HS-27A (cell line): ENCODE data around the gene GPR156.
"Not testable (repeated sequence)": the region's sequence is repeated elsewhere in the genome, so short reads cannot be mapped to it uniquely, and the experiment has no call there.

Experiments used
- DNase-seq: peaks from one replicate; pipeline ENCODE4 v3.0.0-alpha.2; 2012; ENCODE audit warnings: low read depth, missing footprints

GPR156 gene

DNA sequence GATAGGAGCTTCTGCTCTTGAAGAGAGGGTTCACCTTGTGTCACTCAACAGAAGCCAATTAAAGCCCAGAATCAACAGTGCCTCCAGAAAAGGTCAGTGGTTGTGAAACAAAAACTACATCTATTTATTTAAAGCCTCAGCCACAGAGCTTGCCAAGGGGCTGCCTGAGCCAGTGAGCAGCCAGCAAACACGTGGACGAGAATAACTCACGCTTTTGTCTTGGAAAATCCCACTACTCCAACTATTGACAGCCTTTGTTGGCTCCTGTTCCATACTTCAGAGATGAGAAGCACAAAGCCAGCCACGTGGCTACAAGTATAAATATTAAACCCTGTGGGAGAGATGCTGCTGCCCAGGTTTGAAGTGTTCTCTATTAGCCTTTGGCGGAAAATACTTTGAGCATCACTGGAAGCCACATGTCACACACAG is 10.3 kb downstream of the GPR156 start:
- no peak for DNase-seq

DNA sequence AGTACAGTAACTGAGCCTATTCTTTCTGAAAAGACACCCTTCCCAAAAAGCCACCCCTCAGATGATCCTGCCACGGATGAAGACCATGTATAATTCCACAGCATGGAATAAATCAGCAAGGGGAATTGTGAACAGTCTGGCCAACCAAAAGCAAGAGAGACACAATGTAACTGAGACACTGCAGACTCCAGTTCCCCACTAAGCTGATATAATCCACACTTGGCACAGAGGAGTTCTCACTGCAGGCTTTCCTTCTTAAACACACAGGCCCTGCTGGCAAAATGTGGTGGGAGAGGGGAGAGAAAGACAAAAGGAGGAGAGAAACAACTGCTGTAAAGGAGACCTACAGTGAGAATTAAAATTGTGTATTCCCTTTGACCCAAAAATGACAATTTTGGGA is 12.7 kb downstream of the GPR156 start:
- no peak for DNase-seq

DNA sequence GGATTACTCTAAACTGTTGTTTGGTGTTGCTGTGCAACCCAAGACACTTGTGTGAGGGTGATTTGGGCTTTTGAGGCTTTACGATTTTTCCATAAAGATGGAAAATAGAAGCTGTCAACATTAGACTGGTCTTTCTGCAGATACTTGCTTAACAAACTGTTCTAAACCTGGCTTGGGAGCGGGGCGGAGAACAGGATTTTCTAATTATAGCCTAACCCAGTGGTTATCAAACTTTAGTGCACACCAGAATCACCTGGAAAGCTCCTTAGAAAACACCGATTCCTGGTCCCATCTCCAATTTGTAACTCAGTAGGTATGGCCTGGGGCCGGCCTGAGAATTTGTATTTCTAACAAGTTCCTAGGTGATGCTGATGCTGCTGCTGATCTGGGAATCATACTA is 19.0 kb downstream of the GPR156 start:
- no peak for DNase-seq

DNA sequence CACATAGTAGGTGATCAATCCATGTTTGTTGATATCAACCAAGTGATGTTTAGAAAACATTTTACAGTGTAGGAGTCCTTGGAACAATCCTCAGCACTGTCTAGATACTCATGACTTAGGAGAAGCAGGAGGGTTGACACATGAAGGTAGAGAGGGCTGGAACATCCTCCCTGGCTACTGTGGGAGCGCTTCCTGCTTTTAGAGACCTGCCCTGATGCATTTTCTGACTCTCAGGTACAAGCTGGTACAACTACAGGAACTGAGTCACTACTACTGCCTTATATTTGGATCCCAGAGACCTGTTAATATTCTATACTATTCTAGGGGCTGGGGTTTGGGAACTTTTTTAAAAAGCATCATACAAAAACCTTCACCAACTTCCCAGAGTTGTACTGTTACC is 20.1 kb downstream of the GPR156 start:
- no peak for DNase-seq

DNA sequence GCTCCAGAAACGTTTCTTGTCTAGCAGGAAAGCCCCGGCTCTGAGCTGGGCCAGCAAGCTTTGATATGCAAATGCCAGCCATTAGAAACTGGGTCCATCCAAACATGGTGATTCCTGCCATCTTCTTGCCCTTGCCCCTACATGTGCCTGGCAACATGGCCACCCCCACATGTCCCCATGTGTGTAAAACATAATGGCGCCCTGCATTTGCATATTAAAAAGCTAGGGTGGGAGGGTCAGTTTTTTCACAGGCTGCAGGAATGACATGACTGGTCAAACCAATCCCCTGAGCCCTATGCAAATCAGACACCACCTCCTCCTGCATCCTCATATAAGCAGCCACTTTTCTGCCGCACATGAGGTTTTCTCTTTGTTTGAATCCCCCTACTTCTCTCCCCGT is 21.2 kb downstream of the GPR156 start:
- DNase-seq, result no peak

DNA sequence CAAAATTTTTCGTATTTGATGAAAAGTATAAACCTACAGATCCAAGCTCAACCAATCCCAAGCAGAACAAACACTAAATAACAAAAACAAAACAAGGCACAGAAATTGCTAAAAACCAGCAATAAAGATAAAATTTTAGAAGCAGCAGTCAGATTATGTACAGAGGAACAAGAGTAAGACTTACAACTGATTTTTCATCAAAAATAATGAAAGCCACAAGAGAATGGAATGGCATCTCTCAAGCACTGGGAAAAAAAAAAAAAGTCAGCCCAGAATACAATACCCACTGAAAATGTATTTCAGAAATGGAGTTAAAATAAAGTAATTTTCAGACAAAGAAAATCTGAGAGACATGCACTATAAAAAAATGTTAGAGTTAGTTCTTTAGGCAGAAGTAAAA is 27.0 kb downstream of the GPR156 start:
- DNase-seq, result no peak

DNA sequence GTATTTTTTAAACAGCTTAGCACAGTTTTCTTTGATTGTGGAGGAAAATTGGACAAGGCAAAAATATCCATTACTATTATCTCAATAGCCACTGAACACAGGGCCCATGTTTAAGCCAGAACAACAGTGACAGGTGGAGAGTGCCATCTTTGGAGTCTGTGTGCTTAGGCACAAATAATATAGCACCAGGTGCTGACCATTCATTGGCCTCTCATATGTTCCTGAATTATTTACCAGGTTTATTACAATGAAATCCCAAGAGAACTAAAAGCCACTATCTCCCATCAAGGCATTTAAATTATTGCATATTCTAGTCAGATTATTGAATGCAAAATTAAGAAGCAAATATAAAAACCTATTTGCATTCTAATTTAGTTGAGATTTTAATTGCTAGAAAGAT is 39.6 kb downstream of the GPR156 start:
- DNase-seq, result no peak

DNA sequence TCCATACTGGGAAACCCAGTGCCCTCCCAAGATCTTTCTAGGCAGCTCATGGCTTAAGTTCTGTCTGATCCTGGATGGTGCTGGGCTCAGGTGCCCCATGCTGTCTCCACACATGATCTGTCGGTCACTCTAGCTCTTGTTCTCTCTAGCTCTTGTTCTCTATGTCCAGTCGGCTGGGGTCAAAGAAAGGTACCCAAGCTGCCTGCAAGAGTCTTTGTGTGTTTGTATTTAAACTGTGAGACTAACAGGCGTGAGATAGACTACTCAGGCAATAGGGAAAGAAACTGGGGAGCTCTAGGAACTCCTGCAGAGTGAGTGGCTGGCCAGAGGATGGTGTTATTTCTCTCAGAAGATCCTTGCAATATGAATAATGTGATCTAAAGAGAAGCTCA is 40.2 kb downstream of the GPR156 start:
- no peak for DNase-seq

DNA sequence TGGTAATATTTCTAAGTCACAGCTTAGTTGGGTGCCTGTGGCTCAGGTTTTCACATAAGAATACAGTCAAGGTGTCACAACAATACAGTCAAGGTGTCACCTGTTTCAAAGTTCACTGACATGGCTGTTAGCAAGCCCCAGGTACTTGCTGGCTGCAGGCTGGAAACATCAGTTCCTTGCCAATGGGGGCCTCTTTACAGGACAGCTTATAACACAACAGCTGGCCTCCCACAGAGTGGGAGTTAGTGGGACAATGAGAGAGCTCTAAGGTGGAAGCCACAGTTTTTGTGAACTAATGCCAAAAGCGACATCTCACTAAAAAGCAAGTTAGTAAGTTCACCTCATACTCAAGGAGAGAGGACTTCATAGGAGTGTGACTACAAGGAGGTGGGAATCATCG is 45.4 kb downstream of the GPR156 start:
- DNase-seq, result no peak

DNA sequence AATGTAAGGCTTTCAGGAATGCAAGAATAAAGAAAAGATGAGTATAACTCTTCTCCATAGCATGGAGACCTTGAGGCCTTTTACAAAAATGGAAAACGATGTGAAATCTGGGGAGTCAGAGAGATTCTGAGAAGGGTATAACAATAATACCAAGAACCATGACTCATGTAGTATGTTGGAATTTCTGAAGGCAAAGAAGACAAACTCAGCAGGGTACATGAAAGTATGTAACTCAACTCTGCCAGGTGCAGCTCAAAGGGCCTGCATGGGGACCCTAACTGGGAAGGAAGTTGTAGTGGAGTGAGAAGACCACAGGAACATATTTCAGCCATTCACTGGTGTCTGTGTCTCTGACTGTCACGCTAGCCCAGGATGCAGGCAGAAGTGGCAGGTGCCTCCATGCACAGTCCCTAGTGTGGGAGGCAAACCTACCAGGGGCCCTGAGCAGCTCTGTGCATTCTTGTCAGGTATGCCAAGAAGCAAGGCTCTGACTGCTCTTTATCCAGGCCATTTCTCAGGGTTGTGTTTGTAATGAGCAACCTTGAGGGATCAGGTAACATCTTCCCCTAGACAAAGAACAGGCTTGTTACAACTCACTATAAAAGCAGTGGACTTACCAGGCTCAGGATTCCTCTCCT is 57.2 kb downstream of the GPR156 start:
- no peak for DNase-seq

DNA sequence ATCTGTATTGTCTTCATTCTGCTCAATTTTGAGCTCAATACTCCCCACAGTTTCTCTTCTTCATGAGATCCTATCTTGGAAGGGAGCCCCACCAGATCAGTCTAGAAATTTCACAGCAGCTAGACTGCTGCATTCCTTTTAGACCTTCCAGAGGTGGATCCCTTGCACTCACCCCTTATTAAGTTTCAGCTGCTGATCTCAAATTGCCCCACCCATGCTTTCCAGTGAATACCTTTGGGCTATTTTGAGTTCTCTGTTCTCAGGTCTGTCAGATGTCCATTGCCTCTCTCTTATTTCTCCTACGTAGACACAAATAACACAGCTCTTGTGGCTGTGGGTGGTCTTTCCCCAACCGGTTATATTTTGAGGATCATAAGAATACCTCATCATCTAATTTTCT is 60.8 kb downstream of the GPR156 start:
- DNase-seq, result no peak

DNA sequence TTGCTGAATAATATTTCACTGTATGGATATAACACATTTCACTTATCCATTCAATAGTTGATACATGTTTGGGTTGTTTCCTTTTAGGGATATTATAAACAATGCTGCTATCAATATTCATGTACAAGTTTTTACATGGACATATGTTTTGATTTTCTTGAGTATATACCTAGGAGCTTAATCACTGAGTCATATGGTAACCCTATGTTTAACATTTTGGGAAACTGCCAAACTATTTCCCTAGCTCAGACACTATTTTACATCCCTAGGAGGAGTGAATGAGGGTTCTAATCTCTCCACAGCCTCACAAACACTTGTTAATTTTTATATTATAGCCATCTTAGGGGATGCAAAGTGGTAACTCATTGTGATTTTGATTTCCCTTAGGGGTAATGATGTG is 66.0 kb downstream of the GPR156 start:
- no peak for DNase-seq

DNA sequence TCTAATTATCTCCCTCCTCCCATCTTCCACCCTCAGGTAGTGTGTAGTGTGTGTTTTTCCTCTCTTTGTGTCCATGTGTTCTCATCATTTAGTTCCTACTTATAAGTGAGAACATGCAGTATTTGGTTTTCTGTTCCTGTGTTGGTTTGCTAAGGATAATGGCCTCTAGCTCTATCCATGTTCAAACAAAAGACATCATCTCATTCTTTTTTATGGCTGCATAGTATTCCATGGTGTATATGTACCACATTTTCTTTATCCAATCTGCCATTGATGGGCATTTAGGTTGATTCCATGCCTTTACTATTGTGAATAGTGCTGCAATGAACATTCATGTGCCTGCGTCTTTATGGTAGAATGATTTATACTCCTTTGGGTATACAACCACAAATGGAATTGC is 68.4 kb downstream of the GPR156 start:
- not testable (repeated sequence) for DNase-seq

DNA sequence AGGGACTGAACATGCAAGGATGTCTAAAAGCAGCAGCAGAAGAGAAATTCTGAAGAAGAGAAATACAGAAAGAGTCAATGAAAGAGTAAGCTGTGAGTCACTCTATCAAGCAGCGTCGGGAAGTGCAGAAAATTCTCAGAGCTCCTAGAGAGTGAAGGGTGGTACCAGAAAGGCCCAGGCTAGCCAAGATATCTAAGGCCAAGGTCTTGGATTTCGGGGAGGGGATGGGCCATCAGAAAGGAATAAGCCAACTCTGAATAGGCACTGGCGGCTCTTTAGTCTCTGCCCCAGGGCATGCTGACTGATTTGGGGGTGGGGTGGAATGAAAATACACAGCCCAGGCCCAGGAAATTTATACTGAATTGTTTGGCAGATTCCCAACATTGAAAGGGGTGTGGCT is 70.8 kb downstream of the GPR156 start:
- DNase-seq, result no peak

DNA sequence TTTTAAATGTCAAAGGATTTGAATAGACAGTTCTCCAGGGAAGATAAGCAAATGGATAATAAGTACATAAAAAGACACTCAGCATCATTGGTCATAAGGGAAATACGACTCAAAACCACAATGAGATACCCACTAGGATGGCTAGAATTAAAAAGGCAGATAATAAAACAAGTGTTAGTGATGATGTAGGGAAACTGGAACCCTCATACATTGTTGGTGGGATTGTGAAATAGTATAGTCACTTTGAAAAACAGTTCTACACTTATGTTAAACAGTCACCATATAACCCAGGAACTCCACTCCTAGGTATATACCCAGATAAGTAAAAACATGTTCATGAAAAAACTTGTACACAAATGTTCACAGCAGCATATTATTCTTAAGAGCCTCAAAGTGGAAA is 72.5 kb downstream of the GPR156 start:
- no peak for DNase-seq

DNA sequence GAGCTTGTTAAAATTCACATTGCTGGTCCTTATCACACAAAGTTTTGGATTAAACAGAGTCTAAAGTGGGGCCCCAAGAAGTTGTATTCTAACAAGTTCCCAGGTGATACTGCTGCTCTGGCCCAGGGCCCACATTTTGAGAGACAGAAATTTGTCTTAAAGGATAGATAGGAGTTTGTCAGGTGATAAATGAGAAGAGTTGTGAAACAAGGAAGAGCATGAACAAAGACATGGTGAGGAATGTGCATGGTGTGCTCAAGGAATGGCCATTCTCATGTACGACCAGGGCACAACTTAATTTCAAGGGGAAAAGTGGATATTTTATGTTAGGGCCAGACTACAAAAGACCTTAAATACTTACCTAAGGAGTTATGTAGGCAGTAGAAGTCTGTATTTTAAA is 75.6 kb downstream of the GPR156 start:
- no peak for DNase-seq

DNA sequence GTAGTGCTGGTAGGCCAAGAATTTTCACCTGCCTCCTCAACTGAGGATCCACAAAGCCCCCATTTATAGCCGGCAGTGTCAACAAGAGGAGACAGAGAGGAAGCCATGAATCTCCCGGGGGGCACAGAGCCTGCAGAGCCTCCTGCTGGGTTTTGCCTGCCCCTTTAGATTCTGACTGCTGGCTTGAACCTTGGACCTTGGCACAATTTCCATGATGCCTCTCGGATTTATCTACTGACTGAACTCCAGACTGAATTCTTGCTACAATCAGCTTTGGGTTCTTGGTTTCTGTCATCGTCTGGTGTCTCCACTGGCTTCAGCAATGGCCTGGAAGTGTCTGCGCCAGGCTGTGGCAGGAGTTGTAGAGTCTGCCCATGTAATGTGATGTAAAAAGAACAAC is 80.7 kb downstream of the GPR156 start:
- DNase-seq, result no peak

DNA sequence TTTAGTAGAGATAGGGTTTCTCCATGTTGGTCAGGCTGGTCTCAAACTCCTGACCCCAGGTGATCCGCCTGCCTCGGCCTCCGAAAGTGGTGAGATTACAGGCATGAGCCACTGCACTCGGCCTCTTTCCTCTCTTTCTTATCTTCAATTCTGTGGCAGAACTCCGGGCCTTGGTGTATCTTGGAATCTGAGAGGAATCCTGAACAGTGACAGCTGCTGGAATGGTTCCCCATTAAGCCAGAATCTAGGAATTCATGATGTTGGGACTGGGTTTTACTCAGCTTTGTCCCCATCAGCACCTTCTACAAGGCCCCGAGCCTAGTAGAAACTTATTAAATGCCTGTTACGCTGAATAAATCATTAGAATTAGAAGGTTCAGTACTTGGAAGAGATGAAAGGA is 81.4 kb downstream of the GPR156 start:
- DNase-seq, result no peak

DNA sequence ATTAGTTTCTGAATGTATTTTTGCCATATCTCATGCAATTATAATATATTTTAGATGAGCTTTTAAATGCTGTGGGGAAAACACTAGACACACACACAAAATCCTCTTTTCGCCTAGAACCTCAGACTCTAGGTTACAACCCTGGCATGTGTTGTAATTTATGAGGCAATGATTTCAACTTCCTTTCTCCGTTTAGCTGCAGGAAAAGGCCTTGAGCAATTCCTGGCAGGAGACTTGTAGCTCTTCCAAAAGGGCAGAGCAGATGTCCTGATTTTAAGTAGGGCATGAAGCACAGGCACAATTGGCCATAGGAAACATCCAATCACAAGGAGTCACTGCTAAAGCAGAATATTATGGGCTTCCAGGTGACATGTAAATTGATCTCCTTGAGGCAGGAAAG is 82.0 kb downstream of the GPR156 start:
- no peak for DNase-seq

DNA sequence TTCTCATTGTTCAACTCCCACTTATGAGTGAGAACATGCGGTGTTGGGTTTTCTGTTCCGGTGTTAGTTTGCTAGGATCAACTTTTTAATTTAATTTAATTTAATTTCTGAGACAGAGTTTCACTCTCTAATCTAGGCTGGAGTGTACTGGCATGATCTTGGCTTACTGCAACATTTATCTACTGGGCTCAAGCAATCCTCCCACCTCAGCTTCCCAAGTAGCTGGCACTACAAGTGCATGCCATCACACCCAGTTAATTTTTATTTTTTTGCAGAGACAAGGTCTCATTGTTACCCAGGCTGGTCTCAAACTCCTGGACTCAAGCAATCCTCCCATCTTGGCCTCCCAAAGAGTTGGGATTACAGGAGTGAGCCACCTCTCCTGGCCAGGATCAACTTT is 82.7 kb downstream of the GPR156 start:
- no peak for DNase-seq

DNA sequence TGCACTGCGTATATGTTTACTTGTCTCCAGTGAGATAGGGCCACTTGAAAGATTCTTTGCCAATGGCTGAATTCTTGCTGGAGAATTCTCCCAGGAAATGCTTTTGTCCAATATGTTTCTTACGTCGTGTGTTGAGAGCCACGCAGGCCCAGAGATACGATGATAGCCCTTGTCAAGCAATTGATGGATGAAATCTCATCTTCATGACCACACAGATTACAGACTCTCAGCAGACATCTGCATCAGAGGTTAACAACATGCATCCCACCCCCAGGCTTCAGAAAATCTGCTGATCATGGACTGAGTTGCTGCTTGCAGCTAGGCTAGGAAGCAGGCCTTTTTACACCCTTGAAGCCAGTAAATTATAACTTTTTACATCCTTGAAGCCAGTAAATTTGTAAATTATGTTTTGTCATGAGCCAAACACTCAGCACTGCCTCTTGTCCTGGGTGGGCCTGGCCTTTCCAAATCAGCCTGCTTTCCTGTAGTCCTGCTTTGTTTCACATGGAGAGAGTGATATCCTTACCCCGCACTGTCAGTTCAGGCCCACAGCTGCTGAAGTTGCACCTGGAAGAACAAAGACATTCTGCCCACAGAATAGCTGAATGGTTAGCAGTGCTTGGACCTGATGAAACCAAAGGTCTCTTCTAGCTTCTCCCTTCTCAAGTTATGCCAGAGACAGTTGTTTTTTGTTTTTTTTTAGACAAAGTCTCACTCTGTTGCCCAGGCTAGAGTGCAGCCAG is 84.4 kb downstream of the GPR156 start:
- no peak for DNase-seq

DNA sequence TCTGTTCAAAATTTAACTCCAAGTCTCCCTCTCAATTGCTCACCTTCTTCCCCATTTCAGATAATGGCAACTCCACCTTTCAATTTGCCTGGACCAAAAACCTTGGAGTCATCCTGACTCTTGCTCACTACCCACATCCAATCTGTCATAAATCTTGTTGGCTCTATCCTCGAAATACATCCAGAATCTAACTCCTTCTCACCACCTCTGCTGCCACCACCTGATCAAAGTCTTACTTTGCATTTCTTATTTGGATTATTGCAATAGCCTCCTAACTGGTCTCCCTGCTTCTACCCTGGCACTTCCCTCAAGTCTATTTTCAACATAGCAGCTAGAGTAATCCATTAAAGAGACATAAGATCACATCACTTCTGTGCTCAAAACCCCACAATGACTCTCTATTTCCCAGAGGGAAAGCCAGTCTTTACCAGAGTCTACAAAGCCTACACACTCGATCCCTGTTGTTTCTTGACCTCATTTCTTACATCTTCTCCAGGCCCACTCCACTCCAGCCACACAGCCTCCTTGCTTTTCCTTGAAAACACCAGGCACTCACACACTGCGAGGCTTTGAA is 86.6 kb downstream of the GPR156 start:
- DNase-seq, result no peak

DNA sequence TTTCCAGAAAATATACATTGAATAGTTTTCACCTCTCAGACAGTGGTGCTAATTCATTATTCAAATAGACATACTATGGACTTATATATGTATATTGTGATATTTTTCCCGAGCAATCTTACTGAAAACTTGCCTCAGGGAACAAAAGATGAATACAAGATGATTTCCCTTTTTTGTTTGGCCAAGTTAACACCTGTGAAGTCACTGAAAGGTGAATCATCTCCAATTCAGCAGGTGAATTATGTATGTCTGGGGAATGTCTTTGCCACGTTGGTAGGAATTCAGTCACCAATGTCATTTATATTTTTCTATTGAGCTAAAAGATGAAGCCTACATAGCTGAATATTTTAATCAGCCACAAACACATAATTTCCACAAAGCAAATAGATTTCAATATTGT is 88.2 kb downstream of the GPR156 start:
- no peak for DNase-seq

DNA sequence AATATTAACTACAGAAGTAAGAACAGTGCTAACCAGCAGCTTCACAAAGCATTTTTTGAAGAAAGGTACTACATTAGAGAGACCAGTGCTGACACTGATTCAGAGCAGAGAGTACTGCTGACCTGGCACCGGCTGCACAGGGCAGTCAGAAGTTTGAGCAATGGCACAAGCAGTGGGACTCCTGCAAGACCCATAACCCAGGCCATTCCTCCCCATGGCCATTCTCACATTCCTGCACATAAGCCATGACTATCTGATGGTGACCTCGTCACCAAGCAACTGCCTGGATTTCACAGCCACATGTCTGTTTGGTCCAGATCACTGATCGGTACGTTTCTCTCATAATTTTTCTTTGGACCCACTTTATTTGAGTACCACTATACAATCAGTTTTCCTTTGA is 88.7 kb downstream of the GPR156 start:
- no peak for DNase-seq
